IPS-18c (cell line): ENCODE results near the gene SNRNP70.
"Not testable (repeated sequence)": the region's sequence is repeated elsewhere in the genome, so short reads cannot be mapped to it uniquely, and the experiment has no call there.

Source experiments
- H3K4me3 ChIP-seq: 2 replicates; pipeline ENCODE4 v1.7.0; 2013; ENCODE audit warnings: low read depth, mild to moderate bottlenecking, low read length, moderate library complexity; ENCODE audit not compliant: insufficient read depth
- H3K9me3 ChIP-seq: one replicate; pipeline ENCODE4 v1.6.1; 2013; ENCODE audit warnings: mild to moderate bottlenecking, low read length, moderate library complexity; ENCODE audit not compliant: control insufficient read depth, insufficient read depth

Gene SNRNP70

GRCh38 chr19:49111218-49111998, 26.2 kb downstream of the SNRNP70 start:
- no peaks in the 10 kb centered on the region for H3K9me3 ChIP-seq
- H3K4me3 ChIP-seq, result no peak overlapping the region

- Histone ChIP-seq H3K4me3 (peak within 1 kb of the TSS; percentile 79), H3K9me3 (no peaks in the 10 kb centered on the region)
Measured at GRCh38 chr19:49113762-49114629, 28.7 kb downstream of the SNRNP70 start, which contains the start of gene LIN7B. TSS of gene LIN7B (plus strand) at chr19:49114370. CDS start at chr19:49114405, 35 bp downstream.

DNA sequence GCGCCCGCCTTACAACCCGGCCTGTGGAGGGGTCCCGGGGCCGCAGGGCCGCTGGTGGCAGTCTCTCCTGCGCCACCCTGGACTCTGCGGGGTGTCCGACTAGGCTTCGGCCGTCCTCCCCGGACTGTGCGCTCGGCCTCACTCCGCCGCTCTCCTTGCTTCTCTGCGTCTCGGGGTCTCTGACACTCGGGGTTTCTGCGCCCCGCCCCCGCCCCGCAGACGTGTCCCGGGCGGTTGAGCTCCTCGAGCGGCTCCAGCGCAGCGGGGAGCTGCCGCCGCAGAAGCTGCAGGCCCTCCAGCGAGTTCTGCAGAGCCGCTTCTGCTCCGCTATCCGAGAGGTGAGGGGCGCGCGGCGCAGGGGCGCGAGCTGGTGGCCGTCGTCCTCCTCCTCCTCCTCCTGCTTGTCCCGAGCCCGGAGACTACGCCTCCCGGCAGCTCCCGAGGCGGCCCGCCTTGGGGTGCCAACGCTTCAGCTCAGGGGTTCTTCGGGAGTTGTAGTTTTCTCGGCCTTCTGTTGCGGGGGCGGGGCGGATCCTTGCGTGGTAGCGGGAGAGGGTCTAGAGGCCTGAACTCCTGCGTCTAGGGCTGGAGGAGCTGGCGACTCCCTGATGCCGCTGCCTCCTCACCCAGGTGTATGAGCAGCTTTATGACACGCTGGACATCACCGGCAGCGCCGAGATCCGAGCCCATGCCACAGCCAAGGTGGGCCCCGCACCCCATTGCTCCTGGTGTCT, 29.5 kb downstream of the SNRNP70 start:
- H3K9me3 ChIP-seq, result no peaks in the 10 kb centered on the region
- peak overlapping the region; percentile 79 for H3K4me3 ChIP-seq

- Histone ChIP-seq H3K9me3 (no peaks in the 10 kb centered on the region), H3K4me3 (no peak overlapping the region)
Measured at GRCh38 chr19:49116544-49116943, 31.3 kb downstream of the SNRNP70 start.

DNA sequence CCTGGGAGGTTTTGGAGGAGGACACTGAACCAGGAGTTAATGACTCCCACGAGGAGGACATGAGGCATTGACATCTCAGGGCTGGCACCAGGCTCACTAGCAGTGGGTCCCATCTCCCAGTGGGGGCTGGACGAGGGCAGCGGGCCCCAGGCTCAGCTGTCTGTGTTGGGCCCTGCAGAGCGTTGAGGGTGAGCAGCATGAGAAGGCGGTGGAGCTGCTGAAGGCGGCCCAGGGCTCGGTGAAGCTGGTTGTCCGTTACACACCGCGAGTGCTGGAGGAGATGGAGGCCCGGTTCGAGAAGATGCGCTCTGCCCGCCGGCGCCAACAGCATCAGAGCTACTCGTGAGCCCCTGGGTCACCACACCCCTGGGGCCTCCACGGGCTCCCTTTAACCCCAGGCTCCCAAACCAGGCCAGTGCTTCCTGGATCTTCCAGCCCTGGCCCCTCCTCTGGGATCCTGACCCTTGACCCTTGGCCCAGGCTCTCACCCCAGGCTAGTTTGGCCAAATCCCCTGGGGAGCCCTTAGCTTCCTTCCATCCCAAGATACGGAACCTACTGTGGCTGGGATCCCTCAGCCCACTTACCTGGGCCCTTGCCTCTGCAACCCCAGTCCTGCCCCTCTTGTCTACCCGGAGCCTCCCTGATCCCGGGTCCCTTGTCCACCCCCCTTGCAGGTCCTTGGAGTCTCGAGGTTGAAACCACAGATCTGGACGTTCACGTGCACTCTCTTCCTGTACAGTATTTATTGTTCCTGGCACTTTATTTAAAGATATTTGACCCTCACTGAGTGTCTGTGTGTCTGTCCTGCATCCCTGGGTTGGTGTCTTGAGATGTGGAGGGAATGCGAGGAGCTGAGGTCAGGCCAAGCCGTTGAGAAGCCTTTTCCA, 32.7 kb downstream of the SNRNP70 start:
- Histone ChIP-seq H3K9me3 (no peaks in the 10 kb centered on the region), H3K4me3 (peak overlapping the region; percentile 87)

GRCh38 chr19:49118565-49119410, 33.5 kb downstream of the SNRNP70 start, which contains the start of gene C19orf73:
TSS of gene C19orf73 (minus strand) at chr19:49119143. CDS start at chr19:49119022, 121 bp downstream.
- peak within 1 kb of the TSS; percentile 87 for H3K4me3 ChIP-seq
- no peaks in the 10 kb centered on the region for H3K9me3 ChIP-seq

- no peaks in the 10 kb centered on the region for H3K9me3 ChIP-seq
- H3K4me3 ChIP-seq, result peak within 1 kb of the TSS; percentile 87
Measured at GRCh38 chr19:49119411-49120324, 34.4 kb downstream of the SNRNP70 start, which contains the start of gene PPFIA3. TSS of gene PPFIA3 (plus strand) at chr19:49119544. CDS start at chr19:49127874, 8,330 bp downstream.

- Histone ChIP-seq H3K4me3 (peak overlapping the region; percentile 24; the same call in 1 of the 2 replicates), H3K9me3 (no peaks in the 10 kb centered on the region)
Measured at GRCh38 chr19:49120325-49120683, 35.1 kb downstream of the SNRNP70 start.

DNA sequence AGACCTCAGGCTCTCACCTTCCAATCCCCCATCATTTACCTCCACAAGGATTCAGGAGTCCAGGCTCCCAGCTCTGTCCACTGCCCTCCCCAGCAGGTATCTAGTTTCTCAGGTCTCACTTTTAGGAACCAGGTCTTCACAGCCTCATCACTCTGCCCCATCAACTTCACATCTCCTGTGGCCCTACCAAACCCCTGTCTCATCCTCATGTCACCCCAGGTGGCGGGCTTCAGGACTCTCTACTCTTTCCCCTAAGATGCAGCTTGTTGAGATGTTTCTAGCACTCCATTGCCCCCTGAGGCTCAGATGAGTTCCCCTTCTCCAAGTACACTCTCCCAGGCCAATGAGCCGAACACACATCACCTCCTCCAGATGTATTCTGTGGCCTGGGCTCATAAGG, 35.6 kb downstream of the SNRNP70 start:
- Histone ChIP-seq H3K4me3 (no peak overlapping the region), H3K9me3 (no peaks in the 10 kb centered on the region)

DNA sequence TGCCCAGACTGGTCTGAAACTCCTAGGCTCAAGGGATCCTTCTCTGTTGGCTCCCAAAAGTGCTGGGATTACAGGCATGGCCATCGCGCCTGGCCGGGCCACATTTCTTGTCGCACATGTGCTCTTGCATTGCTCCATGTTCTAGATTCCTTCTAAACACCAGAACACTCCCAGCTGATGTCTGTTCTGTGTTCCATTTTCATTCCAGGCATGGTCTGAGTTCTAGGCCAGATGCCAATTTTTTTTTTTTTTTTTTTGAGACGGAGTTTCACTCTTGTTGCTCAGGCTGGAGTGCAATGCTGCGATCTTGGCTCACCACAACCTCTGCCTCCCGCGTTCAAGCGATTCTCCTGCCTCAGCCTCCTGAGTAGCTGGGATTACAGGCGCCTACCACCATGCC, 36.6 kb downstream of the SNRNP70 start:
- not testable (repeated sequence) for H3K4me3 ChIP-seq, H3K9me3 ChIP-seq

DNA sequence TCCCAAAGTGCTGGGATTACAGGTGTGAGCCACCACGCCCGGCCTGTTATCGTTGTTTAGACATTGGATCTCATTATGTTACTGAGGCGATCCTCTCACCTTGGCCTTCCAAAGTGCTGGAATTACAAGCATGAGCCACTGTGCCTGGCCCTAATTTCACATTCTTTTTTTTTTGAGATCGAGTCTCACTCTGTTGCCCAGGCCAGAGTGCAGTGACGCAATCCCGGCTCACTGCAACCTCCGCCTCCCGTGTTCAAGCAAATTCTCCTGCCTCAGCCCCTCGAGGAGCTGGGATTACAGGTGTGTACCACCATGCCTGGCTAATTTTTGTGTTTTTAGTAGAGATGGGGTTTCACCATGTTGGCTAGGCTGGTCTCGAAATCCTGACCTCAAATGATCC, 38.0 kb downstream of the SNRNP70 start:
- not testable (repeated sequence) for H3K9me3 ChIP-seq, H3K4me3 ChIP-seq

- Histone ChIP-seq H3K9me3 (no peaks in the 10 kb centered on the region), H3K4me3 (peak overlapping the region; percentile 16; the same call in 1 of the 2 replicates)
Measured at GRCh38 chr19:49125025-49125731, 39.9 kb downstream of the SNRNP70 start.

DNA sequence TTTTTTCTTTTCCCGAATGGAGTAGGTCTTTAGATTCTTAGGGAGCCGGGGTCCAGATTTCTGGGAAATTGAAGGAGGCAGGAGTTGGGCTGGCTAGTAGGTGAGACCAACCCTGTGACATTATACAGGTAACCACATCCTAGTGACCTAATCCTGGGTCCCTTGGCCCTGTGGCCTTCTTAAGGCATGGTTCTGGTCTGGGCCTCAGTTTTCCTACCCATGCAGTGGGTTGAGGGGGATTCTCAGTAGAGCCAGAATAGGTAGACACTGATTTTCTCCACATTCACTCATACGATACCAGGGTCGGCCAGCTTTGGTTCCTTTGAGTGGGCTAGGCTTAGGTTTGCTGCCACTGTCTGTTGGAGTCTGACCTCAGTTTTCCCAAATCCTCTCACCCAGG, 41.3 kb downstream of the SNRNP70 start:
- Histone ChIP-seq H3K9me3 (no peaks in the 10 kb centered on the region), H3K4me3 (no peak overlapping the region)

DNA sequence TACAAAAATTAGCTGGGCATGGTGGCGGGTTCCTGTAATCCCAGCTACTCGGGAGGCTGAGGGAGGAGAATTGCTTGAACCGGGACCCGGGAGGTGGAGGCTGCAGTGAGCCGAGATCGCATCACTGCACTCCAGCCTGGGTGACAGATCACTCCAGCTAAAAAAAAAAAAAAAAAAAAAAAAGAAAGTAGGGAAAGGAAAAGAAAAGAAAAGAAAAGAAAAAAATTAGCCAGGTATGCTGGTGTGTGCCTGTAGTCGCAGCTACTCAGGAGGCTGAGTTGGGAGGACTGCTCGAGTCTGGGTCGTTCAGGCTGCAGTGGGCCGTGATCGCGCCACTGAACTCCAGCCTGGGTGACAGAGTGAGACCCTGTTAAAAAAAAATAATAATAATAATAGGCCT, 42.0 kb downstream of the SNRNP70 start:
- H3K9me3 ChIP-seq, result not testable (repeated sequence)
- peak overlapping the region; percentile 53; the same call in 1 of the 2 replicates for H3K4me3 ChIP-seq
